Stomach (tissue), 9 donors: ENCODE measurements around the gene UGP2. TPM values are rescaled to one million over a fixed set of nuclear protein-coding genes. Genes with fewer than 3 reads are reported as not detected.
"Not testable (repeated sequence)": the region's sequence is repeated elsewhere in the genome, so short reads cannot be mapped to it uniquely, and the experiment has no call there.

Experiments
- DNase-seq, 2 donors: peaks; one replicate each; pipeline versions ENCODE4 v3.0.0 to v3.0.0-alpha.2; 2013 to 2019
- H3K27ac ChIP-seq, 5 donors: fragments of 200-600 bp in 4 of 5; sonication (generic) in 4 of 5; one replicate each; pipeline ENCODE4 v1.5.1; 2013 to 2019; ENCODE audit warnings: mild to moderate bottlenecking in 1 of 5, moderate library complexity in 1 of 5
- H3K27me3 ChIP-seq, 3 donors: fragments of 200-600 bp; sonication (generic); one replicate each; pipeline ENCODE4 v1.5.1; 2017 to 2019; ENCODE audit warnings: mixed run types in 1 of 3
- H3K36me3 ChIP-seq, 4 donors: fragments of 200-600 bp; sonication (generic); 1 replicate in 3 of 4; 2 replicates in 1 of 4; pipeline ENCODE4 v1.5.1; 2016 to 2019
- H3K4me1 ChIP-seq, 4 donors: fragments of 200-600 bp; sonication (generic); one replicate each; pipeline ENCODE4 v1.5.1; 2016 to 2019
- H3K4me3 ChIP-seq, 4 donors: fragments of 200-600 bp; sonication (generic) in 3 of 4; one replicate each; pipeline ENCODE4 v1.5.1; 2016 to 2019; ENCODE audit warnings: mild to moderate bottlenecking in 1 of 4
- H3K9me3 ChIP-seq, 4 donors: fragments of 200-600 bp; sonication (generic); one replicate each; pipeline ENCODE4 v1.5.1; 2016 to 2019
- CTCF ChIP-seq, 7 experiments: fragments of 450-650 bp in 4 of 7; fragments of 200-600 bp in 3 of 7; sonication (generic) in 3 of 7; IDR thresholded peaks; one replicate each; pipeline ENCODE4 v1.5.1; 2016 to 2019; ENCODE audit warnings: antibody characterized with exemption in 7 of 7, control low read depth in 2 of 7, mild to moderate bottlenecking in 1 of 7
- EP300 ChIP-seq: sonication (generic); formaldehyde crosslinking; IDR thresholded peaks from one replicate; pipeline ENCODE4 v1.6.1; 2017; ENCODE audit warnings: antibody characterized with exemption
- POLR2A ChIP-seq, 4 donors: fragments of 450-650 bp; IDR thresholded peaks; one replicate each; pipeline ENCODE4 v1.6.1; 2016; ENCODE audit warnings: antibody characterized with exemption in 4 of 4, control low read depth in 2 of 4, mild to moderate bottlenecking in 1 of 4, moderate library complexity in 1 of 4
- POLR2AphosphoS5 ChIP-seq, 3 donors: sonication (generic); formaldehyde crosslinking; IDR thresholded peaks; one replicate each; pipeline ENCODE4 v1.6.1; 2016; ENCODE audit warnings: antibody characterized with exemption in 3 of 3
- WGBS, 5 donors: extraction: QIAGEN DNeasy Blood & Tissue Kit in 3 of 5; methylation state at CpG; one replicate each; pipeline versions ENCODE4 v1.1.5 to v1.1.7; 2013 to 2018; 5-methylcytosine and 5-hydroxymethylcytosine counted together
- intact Hi-C: fragments of 100-400 bp; cut with DNase I; formaldehyde crosslinking; loops from one replicate; pipeline ENCODE4 v1.15.1; 2023; ENCODE audit warnings: low total_unique reads
- polyA plus RNA-seq, 3 donors: library from polyadenylated mRNA; stranded (reverse); fragments of 200-250 nt; gene quantifications; one replicate each; pipeline ENCODE4 v1.2.3, GENCODE V29; 2013
- small RNA-seq, 4 donors: library from RNA; depleted of rRNA; stranded (forward); fragments of <200 nt; gene quantifications; one replicate each; pipeline ENCODE3, GENCODE V24; 2016
- total RNA-seq, 5 donors: library from RNA; depleted of rRNA; stranded (reverse); fragments of >200 nt; gene quantifications; one replicate each; pipeline versions ENCODE4 v1.1.0 to v1.2.3, GENCODE V29; 2014 to 2016
- donor health status: healthy with polysubstance abuse.
- donor health status: Bipolar disorder and iron deficiency.
- donor health status: healthy.

The UGP2 gene
- total and polyA plus RNA-seq, 8 donors = 38.5 to 135 (median 93.7) TPM

- no peak for DNase-seq
- Histone ChIP-seq H3K27ac (no peak overlapping the region), H3K27me3 (no peaks in the 10 kb centered on the region), H3K4me1 (no peaks in the 10 kb centered on the region), H3K36me3 (peaks cover 14 to 82% (median 70%) of the 10 kb centered on the region in 4 donors), H3K4me3 (no peak overlapping the region), H3K9me3 (peaks cover 0 to 25% (median 13%) of the 10 kb centered on the region in 4 donors)
- intact Hi-C loops = no loop called here
- 91 to 97% (median 94%) methylated on average over 2 of the region's 2 CpGs for WGBS, 5 donors
- TF ChIP-seq POLR2A (IDR thresholded peaks at IDR 0.05) (no peak), EP300 (no peak), CTCF (IDR thresholded peaks at IDR 0.05) (no peak), POLR2AphosphoS5 (IDR thresholded peaks at IDR 0.05) (no peak)
Observed at GRCh38 chr2:63903003-63903402, 61.3 kb downstream of the UGP2 start.

- TF ChIP-seq CTCF (IDR thresholded peaks at IDR 0.05) (no peak), EP300 (no peak), POLR2A (IDR thresholded peaks at IDR 0.05) (no peak), POLR2AphosphoS5 (IDR thresholded peaks at IDR 0.05) (no peak)
- WGBS, 5 donors = 96 to 100% (median 100%) methylated on average over 1 of the region's 1 CpG
- no peaks in the 10 kb centered on the region for H3K9me3 ChIP-seq
- no peak overlapping the region for H3K4me3 ChIP-seq
- no peak for DNase-seq
- no peaks in the 10 kb centered on the region for H3K27me3 ChIP-seq
- intact Hi-C loops = no loop called here
- H3K4me1 ChIP-seq = no peaks in the 10 kb centered on the region
- no peak overlapping the region for H3K27ac ChIP-seq
- peaks cover 23 to 98% (median 88%) of the 10 kb centered on the region in 4 donors for H3K36me3 ChIP-seq
Observed at GRCh38 chr2:63914311-63914710, 72.6 kb downstream of the UGP2 start.

- DNase-seq = no peak
- Histone ChIP-seq H3K27me3 (no peaks in the 10 kb centered on the region), H3K4me3 (no peak overlapping the region), H3K36me3 (peaks cover 9 to 42% (median 35%) of the 10 kb centered on the region in 4 donors), H3K4me1 (no peaks in the 10 kb centered on the region), H3K9me3 (no peaks in the 10 kb centered on the region), H3K27ac (no peak overlapping the region)
- no peak for TF ChIP-seq EP300
- no peak for TF ChIP-seq CTCF (IDR thresholded peaks at IDR 0.05)
- TF ChIP-seq POLR2A (IDR thresholded peaks at IDR 0.05) = no peak
- TF ChIP-seq POLR2AphosphoS5 (IDR thresholded peaks at IDR 0.05) = no peak
- intact Hi-C loops = no loop called here
- 87 to 93% (median 93%) methylated on average over 3 to 7 of the region's 7 CpGs for WGBS, 5 donors
Observed at GRCh38 chr2:63926815-63927214, 85.1 kb downstream of the UGP2 start.

- H3K4me1 ChIP-seq, intact Hi-C loops, H3K9me3 ChIP-seq, H3K27me3 ChIP-seq, H3K27ac ChIP-seq, DNase-seq, H3K4me3 ChIP-seq: not testable (repeated sequence)
- peaks cover 4 to 48% (median 42%) of the 10 kb centered on the region in 4 donors for H3K36me3 ChIP-seq
- WGBS, 5 donors = 91 to 96% (median 95%) methylated on average over 4 of the region's 4 CpGs
Observed at GRCh38 chr2:63932104-63932503, 90.4 kb downstream of the UGP2 start.

Small RNAs within 50 kb of the gene (small RNA-seq; reads per million reads assigned to genes)
- 0 reads per million in 4 donors for gene RF01293

Other genes starting within 250 kb of the UGP2 start
- gene VPS54, start 177.5 kb downstream of the UGP2 start, total RNA-seq = 10 to 100 TPM in 3 of 5 donors, 1 to 10 TPM in 2; 3.2 to 58.9 (median 13.8) TPM
- 10 to 100 TPM; 10.1 to 16.8 (median 12.3) TPM for gene VPS54, start 177.5 kb downstream of the UGP2 start, polyA plus RNA-seq